Measurements from ENCODE around the gene WDR53. TPM values are rescaled to one million over a fixed set of nuclear protein-coding genes. Genes with fewer than 3 reads are reported as not detected.

The WDR53 gene
- total and polyA plus RNA-seq, 9 of the 15 experiments (the other 6 are each of a cell fraction or from before 2014, with no cell fraction given), result 13.0 to 34.5 (median 20.9) TPM

- TF ChIP-seq SNRNP70 (optimal IDR thresholded peaks at IDR 0.05; ENCODE audit: low read depth, low read length) (no peak), BCOR (IDR thresholded peaks at IDR 0.05) (peak; percentile 38; the same call in 1 of the 2 replicates), BRCA1 (IDR thresholded peaks at IDR 0.05) (no peak), BRCA1 (CRISPR knock-in tag; IDR thresholded peaks at IDR 0.05) (no peak), RUNX1 (IDR thresholded peaks at IDR 0.05; ENCODE audit: low read depth) (no peak), ARNT (IDR thresholded peaks at IDR 0.05) (0 out of 4 replicates have a peak, but pooled peaks of 1 of the 2 experiments have one; percentile 27), SIRT6 (IDR thresholded peaks at IDR 0.05; ENCODE audit: low read depth, low read length) (no peak), SPI1 (IDR thresholded peaks at IDR 0.05; ENCODE audit: borderline replicate concordance, low read depth, low read length) (no peak), SMARCC2 (IDR thresholded peaks at IDR 0.05; ENCODE audit: low read depth) (peak; percentile 50; the same call in 1 of the 2 replicates), MTA3 (IDR thresholded peaks at IDR 0.05; ENCODE audit: borderline replicate concordance) (no peak), MCM3 (IDR thresholded peaks at IDR 0.05) (no peak), CLOCK (CRISPR knock-in tag; IDR thresholded peaks at IDR 0.05; ENCODE audit: borderline replicate concordance) (no peak), CBFA2T2 (conservative IDR thresholded peaks at IDR 0.05) (no peak), CBFB (CRISPR knock-in tag; IDR thresholded peaks at IDR 0.05) (no peak), PRMT5 (CRISPR knock-in tag; IDR thresholded peaks at IDR 0.05) (no peak), ZBTB1 (CRISPR knock-in tag; IDR thresholded peaks at IDR 0.05; ENCODE audit: borderline replicate concordance, low read depth) (no peak), JUND (IDR thresholded peaks at IDR 0.05; ENCODE audit: borderline replicate concordance, low read depth, low read length) (peak; percentile 70), JUND (tag; IDR thresholded peaks at IDR 0.05; ENCODE audit: borderline replicate concordance, low read depth, low read length) (peak; percentile 49; the same call in 1 of the 3 replicates), ZNF239 (CRISPR knock-in tag; IDR thresholded peaks at IDR 0.05) (no peak), IFI16 (CRISPR knock-in tag; IDR thresholded peaks at IDR 0.05) (no peak)
- TF ChIP-seq, protein P1, sequence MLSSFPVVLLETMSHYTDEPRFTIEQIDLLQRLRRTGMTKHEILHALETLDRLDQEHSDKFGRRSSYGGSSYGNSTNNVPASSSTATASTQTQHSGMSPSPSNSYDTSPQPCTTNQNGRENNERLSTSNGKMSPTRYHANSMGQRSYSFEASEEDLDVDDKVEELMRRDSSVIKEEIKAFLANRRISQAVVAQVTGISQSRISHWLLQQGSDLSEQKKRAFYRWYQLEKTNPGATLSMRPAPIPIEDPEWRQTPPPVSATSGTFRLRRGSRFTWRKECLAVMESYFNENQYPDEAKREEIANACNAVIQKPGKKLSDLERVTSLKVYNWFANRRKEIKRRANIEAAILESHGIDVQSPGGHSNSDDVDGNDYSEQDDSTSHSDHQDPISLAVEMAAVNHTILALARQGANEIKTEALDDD (IDR thresholded peaks at IDR 0.05), result peak; percentile 61
Measured at GRCh38 chr3:196563721-196564225, 4.6 kb downstream of the WDR53 start (continued).
